IMR-90 (cell line): ENCODE results near the gene SLC45A2. TPM values are rescaled to one million over a fixed set of nuclear protein-coding genes. Genes with fewer than 3 reads are reported as not detected.

Experiments
- ATAC-seq: fragments of 200-7000 bp; cut with Tn5 transposase; 2 replicates; pipeline ENCODE4 v1.9.1; 2020; ENCODE audit warnings: low read depth, mild to moderate bottlenecking, moderate library complexity
- BruUV-seq: library from RNA; stranded (reverse); fragments of 400-500 nt; replicated peaks from 2 replicates; lab custom pipeline; 2021; lab: Mats Ljungman, UMichigan
- CTCF ChIA-PET: fragments of 300-600 bp; formaldehyde crosslinking; extraction: SDS; loops from one replicate; lab custom pipeline; 2021; ENCODE audit warnings: antibody characterized with exemption; lab: Yijun Ruan, JAX
- POLR2A ChIA-PET: fragments of 300-600 bp; sonication (Branson Sonifier 250); formaldehyde crosslinking; loops from one replicate; lab custom pipeline; 2022; ENCODE audit warnings: antibody characterized with exemption; ENCODE audit not compliant: unreplicated experiment; lab: Charles Lee
- DNase-seq: peaks from one replicate; pipeline ENCODE4 v3.0.0; 2013
- H2AFZ ChIP-seq: replicated peaks from 2 replicates; pipeline ENCODE3; 2013; ENCODE audit warnings: low read length, mild to moderate bottlenecking; ENCODE audit not compliant: poor library complexity
- H2AK5ac ChIP-seq: 2 replicates; pipeline ENCODE4 v1.6.1; 2013; ENCODE audit warnings: low read depth, low read length, inconsistent platforms
- H2AK9ac ChIP-seq: replicated peaks from 2 replicates; pipeline ENCODE3; 2013; ENCODE audit warnings: mild to moderate bottlenecking, low read depth, low read length, moderate library complexity; ENCODE audit not compliant: poor library complexity
- H2BK120ac ChIP-seq: 2 replicates; pipeline ENCODE4 v1.6.1; 2013; ENCODE audit warnings: low read depth, low read length, inconsistent platforms
- H2BK15ac ChIP-seq: 3 replicates; pipeline ENCODE4 v1.6.1; 2013; ENCODE audit warnings: low read depth, low read length, inconsistent platforms
- H2BK20ac ChIP-seq: 2 replicates; pipeline ENCODE4 v1.6.1; 2013; ENCODE audit warnings: low read depth, mild to moderate bottlenecking, inconsistent platforms, low read length, moderate library complexity
- H2BK5ac ChIP-seq: 2 replicates; pipeline ENCODE4 v1.6.1; 2013; ENCODE audit warnings: mild to moderate bottlenecking, low read depth, low read length, inconsistent platforms; ENCODE audit not compliant: poor library complexity, severe bottlenecking
- H3K14ac ChIP-seq: replicated peaks from 2 replicates; pipeline ENCODE4 v1.6.1; 2013; ENCODE audit warnings: low read depth, low read length, inconsistent platforms
- H3K18ac ChIP-seq: 2 replicates; pipeline ENCODE4 v1.6.1; 2013; ENCODE audit warnings: low read depth, low read length, control low read depth
- H3K23ac ChIP-seq: 2 replicates; pipeline ENCODE4 v1.6.1; 2013; ENCODE audit warnings: low read depth, low read length, inconsistent platforms
- H3K27ac ChIP-seq: 2 replicates; pipeline ENCODE4 v1.5.1; 2013; ENCODE audit warnings: mild to moderate bottlenecking, control low read depth, low read length; ENCODE audit not compliant: insufficient read depth
- H3K27me3 ChIP-seq: 2 replicates; pipeline ENCODE4 v1.6.1; 2013; ENCODE audit warnings: low read length; ENCODE audit not compliant: control insufficient read depth, insufficient read depth
- H3K36me3 ChIP-seq: 2 replicates; pipeline ENCODE4 v1.6.1; 2013; ENCODE audit warnings: low read length, mixed read lengths; ENCODE audit not compliant: control insufficient read depth, insufficient read depth
- H3K4ac ChIP-seq: 2 replicates; pipeline ENCODE4 v1.6.1; 2013; ENCODE audit warnings: low read depth, low read length, inconsistent platforms
- H3K4me1 ChIP-seq: 2 replicates; pipeline ENCODE4 v1.6.1; 2013; ENCODE audit warnings: low read length, mixed read lengths; ENCODE audit not compliant: control insufficient read depth, insufficient read depth
- H3K4me2 ChIP-seq: 2 replicates; pipeline ENCODE4 v1.6.1; 2013; ENCODE audit warnings: low read depth, mild to moderate bottlenecking, control low read depth, low read length, moderate library complexity
- H3K4me3 ChIP-seq: 2 replicates; pipeline ENCODE4 v1.5.1; 2013; ENCODE audit warnings: low read depth, mild to moderate bottlenecking, control low read depth, low read length, moderate library complexity; ENCODE audit not compliant: insufficient read depth
- H3K56ac ChIP-seq: 2 replicates; pipeline ENCODE4 v1.6.1; 2013; ENCODE audit warnings: low read length, inconsistent platforms; ENCODE audit not compliant: insufficient read depth; ENCODE audit errors: extremely low read depth
- H3K79me1 ChIP-seq, 2 experiments: 2 replicates each; pipeline ENCODE4 v1.6.1; 2013; ENCODE audit warnings: low read length in 2 of 2, inconsistent platforms in 1 of 2, low read depth in 1 of 2
- H3K9ac ChIP-seq: 2 replicates; pipeline ENCODE4 v1.6.1; 2013; ENCODE audit warnings: low read depth, low read length, control low read depth
- H3K9me1 ChIP-seq: 2 replicates; pipeline ENCODE4 v1.6.1; 2013; ENCODE audit warnings: low read length, inconsistent platforms; ENCODE audit not compliant: insufficient read depth
- H3K9me3 ChIP-seq: 2 replicates; pipeline ENCODE4 v1.6.1; 2013; ENCODE audit warnings: low read length; ENCODE audit not compliant: control insufficient read depth, insufficient read depth
- H4K20me1 ChIP-seq: 2 replicates; pipeline ENCODE4 v1.6.1; 2013; ENCODE audit warnings: low read length, inconsistent platforms; ENCODE audit not compliant: insufficient read depth
- H4K5ac ChIP-seq: 2 replicates; pipeline ENCODE4 v1.6.1; 2013; ENCODE audit warnings: mild to moderate bottlenecking, low read depth, low read length, control low read depth
- H4K8ac ChIP-seq, 2 experiments: 2 replicates each; pipeline ENCODE4 v1.6.1; 2013; ENCODE audit warnings: low read depth in 2 of 2, low read length in 2 of 2, control low read depth in 1 of 2, inconsistent platforms in 1 of 2
- H4K91ac ChIP-seq: 2 replicates; pipeline ENCODE4 v1.6.1; 2013; ENCODE audit warnings: low read depth, low read length, inconsistent platforms; ENCODE audit not compliant: insufficient read depth
- CHD1 ChIP-seq: IDR thresholded peaks from 2 replicates; pipeline ENCODE4 v1.6.1; 2012; ENCODE audit warnings: low read depth, low read length, improper control_type of control experiment
- CTCF ChIP-seq: conservative IDR thresholded peaks from 2 replicates; pipeline ENCODE4 v1.5.1; 2012; ENCODE audit warnings: mild to moderate bottlenecking, low read depth, low read length, improper control_type of control experiment
- ELK1 ChIP-seq: fragments of 150-350 bp; IDR thresholded peaks from 2 replicates; pipeline ENCODE4 v1.6.1; 2016; ENCODE audit warnings: low read depth, mild to moderate bottlenecking, low read length, moderate library complexity, borderline replicate concordance
- FOS ChIP-seq: fragments of 150-350 bp; IDR thresholded peaks from 2 replicates; pipeline ENCODE4 v1.6.1; 2016; ENCODE audit warnings: low read depth, low read length
- NFE2L2 ChIP-seq: fragments of 150-350 bp; IDR thresholded peaks from 2 replicates; pipeline ENCODE4 v1.6.1; 2016; ENCODE audit warnings: low read depth, mild to moderate bottlenecking, low read length
- RAD21 ChIP-seq: IDR thresholded peaks from 2 replicates; pipeline ENCODE4 v1.6.1; 2012; ENCODE audit warnings: low read length, improper control_type of control experiment
- RFX5 ChIP-seq: IDR thresholded peaks from 2 replicates; pipeline ENCODE4 v1.8.0; 2012; ENCODE audit warnings: low read depth, mild to moderate bottlenecking, low read length, moderate library complexity
- SMC3 ChIP-seq: fragments of 150-350 bp; IDR thresholded peaks from 2 replicates; pipeline ENCODE4 v1.6.1; 2016; ENCODE audit warnings: low read depth, mild to moderate bottlenecking, antibody characterized with exemption, low read length, moderate library complexity
- WGBS, 2 experiments: methylation state at CpG; one replicate each; pipeline versions ENCODE4 v1.1.5 to v1.1.7; 2013; ENCODE audit warnings: missing lambda C conversion rate in 2 of 2; ENCODE audit not compliant: insufficient read length in 1 of 2; ENCODE audit errors: extremely low coverage in 2 of 2; 5-methylcytosine and 5-hydroxymethylcytosine counted together
- dilution Hi-C: fragments of 300-500 bp; cut with HindIII; formaldehyde crosslinking; loops from one replicate; pipeline ENCODE4 v1.14.3; 2018; ENCODE audit warnings: low sequenced_read_pairs; ENCODE audit not compliant: unreplicated experiment
- in situ Hi-C: fragments of 300-500 bp; cut with MboI; formaldehyde crosslinking; loops from 3 replicates; pipeline ENCODE4 v1.14.3; 2019; ENCODE audit warnings: low sequenced_read_pairs, inconsistent platforms, mixed read lengths
- intact Hi-C: fragments of 100-400 bp; cut with micrococcal nuclease; formaldehyde crosslinking; loops from 2 replicates; pipeline ENCODE4 v1.10.0; 2022
- polyA plus RNA-seq, 3 experiments: library from polyadenylated mRNA; depleted of rRNA; stranded (reverse); fragments of >200 nt; gene quantifications; 2 replicates each; pipeline ENCODE4 v1.2.3, GENCODE V29; 2012; ENCODE audit warnings: low replicate concordance in 1 of 3
- total RNA-seq: library from RNA; depleted of rRNA; stranded (reverse); fragments of >200 nt; gene quantifications from 2 replicates; pipeline ENCODE4 v1.2.3, GENCODE V29; 2012

The SLC45A2 gene
- total and polyA plus RNA-seq, 2 of the 4 experiments (the other 2 are of a cell fraction), result 0.07 TPM; not detected in 1

- H3K23ac ChIP-seq, result no peak overlapping the region
- H3K36me3 ChIP-seq, result no peaks in the 10 kb centered on the region
- no peak overlapping the region for H2AK9ac ChIP-seq
- WGBS, 2 experiments, result 95% methylated on average over 4 of the region's 10 CpGs; no CpG with 5 or more reads in 1 of the 2 experiments
- peaks cover 1% of the 10 kb centered on the region; the same call in 1 of the 2 replicates for H3K4me1 ChIP-seq
- in situ Hi-C loops (no loop called here), dilution Hi-C loops (no loop called here), intact Hi-C loops (loop anchor here (1.0 to 5.0 kb wide), 3 partner anchors 78 to 534 kb away; partner anchors contain the start of gene ADAMTS12)
- no peak overlapping the region for H4K8ac ChIP-seq
- CTCF ChIA-PET, result interaction anchor here (0.5 to 1.9 kb wide), 17 partner anchors 10 to 536 kb away, joined by 3 to 12 read pairs (median 4); partner anchors contain the start of genes ADAMTS12 and TARS1
- no peak overlapping the region for H3K4ac ChIP-seq
- H3K56ac ChIP-seq, result no peak overlapping the region
- no peak overlapping the region for H3K14ac ChIP-seq
- H3K9me1 ChIP-seq, result no peaks in the 10 kb centered on the region
- no peak overlapping the region for H3K27ac ChIP-seq
- H2AFZ ChIP-seq, result peak overlapping the region; percentile 80
- H3K27me3 ChIP-seq, result peaks cover 6% of the 10 kb centered on the region
- BruUV-seq, result no TSS peak
- ATAC-seq (peak; percentile 98), DNase-seq (peak; percentile 71)
- no peak overlapping the region for H2BK120ac ChIP-seq
- no peaks in the 10 kb centered on the region for H3K9me3 ChIP-seq
- H3K9ac ChIP-seq, result no peak overlapping the region
- H3K4me3 ChIP-seq, result no peak overlapping the region
- H4K20me1 ChIP-seq, result no peaks in the 10 kb centered on the region
- no peak overlapping the region for H2BK20ac ChIP-seq
- H3K79me1 ChIP-seq, result no peaks in the 10 kb centered on the region
- no peak overlapping the region for H3K18ac ChIP-seq
- POLR2A ChIA-PET, result no interaction called here
- H2BK15ac ChIP-seq, result no peak overlapping the region
- H4K5ac ChIP-seq, result no peak overlapping the region
- H3K4me2 ChIP-seq, result no peak overlapping the region
- H2BK5ac ChIP-seq, result no peak overlapping the region
- H4K91ac ChIP-seq, result no peak overlapping the region
- TF ChIP-seq RFX5 (no peak), NFE2L2 (no peak), ELK1 (no peak), RAD21 (peak; percentile 93), FOS (no peak), CHD1 (no peak), SMC3 (peak; percentile 78), CTCF (peak; percentile 84)
- H2AK5ac ChIP-seq, result no peak overlapping the region
These were observed 14.7 kb downstream of the SLC45A2 start for GRCh38 chr5:33969572-33970452.
